GM12872 (cell line): ENCODE results near the gene OR5T3.

Experiments used
- CTCF ChIP-seq: IDR thresholded peaks from 3 replicates; pipeline ENCODE4 v1.5.1; 2011; ENCODE audit warnings: low read depth, mild to moderate bottlenecking, low read length, moderate library complexity; ENCODE audit not compliant: insufficient read depth

Gene OR5T3

DNA sequence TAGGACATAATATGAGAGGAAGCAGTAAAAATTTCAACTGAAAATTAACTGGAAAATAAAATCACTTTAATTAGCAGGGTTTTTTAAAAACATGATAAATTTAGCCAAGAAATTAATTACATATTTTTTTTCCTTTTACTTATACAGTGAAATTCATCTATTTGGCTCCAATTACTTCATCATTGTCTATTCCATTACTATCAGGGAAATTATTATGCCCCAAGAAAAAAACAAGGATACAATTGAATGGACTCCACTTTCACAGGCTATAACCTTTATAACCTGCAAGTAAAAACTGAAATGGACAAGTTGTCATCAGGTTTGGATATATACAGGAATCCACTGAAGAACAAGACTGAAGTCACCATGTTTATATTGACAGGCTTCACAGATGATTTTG, at the start of gene OR5T3:
Gene OR5T3 (plus strand): TSS at position 301 of the 400 bp plus-strand sequence. CDS start 0 bp downstream, at position 301.
- no peak for TF ChIP-seq CTCF

DNA sequence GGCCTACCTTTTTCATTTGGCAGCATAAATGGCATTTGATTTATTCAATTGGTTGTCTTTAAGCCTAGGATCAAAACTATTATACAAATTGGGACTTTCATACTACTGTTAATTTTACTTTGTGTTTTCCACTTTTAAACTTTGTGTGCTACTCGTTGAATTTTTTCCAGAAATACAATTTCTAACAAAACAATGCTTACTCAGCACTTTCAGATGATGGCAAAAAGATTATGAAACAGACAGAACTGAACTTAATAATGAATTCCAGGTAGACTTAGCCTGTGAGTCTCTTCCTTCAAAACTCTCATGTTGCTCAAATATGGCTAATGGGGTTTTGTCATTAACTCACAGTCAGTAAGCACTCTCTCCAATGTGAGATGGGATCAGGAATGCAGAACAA, 44.3 kb upstream of the OR5T3 start:
- no peak for TF ChIP-seq CTCF

GRCh38 chr11:56214537-56214936, 37.5 kb upstream of the OR5T3 start:
- TF ChIP-seq CTCF: no peak

GRCh38 chr11:56234155-56234554, 17.9 kb upstream of the OR5T3 start, which contains the start of gene OR5T2:
TSS of gene OR5T2 (minus strand) at chr11:56234255. CDS start at chr11:56233062, 1,193 bp downstream.
- TF ChIP-seq CTCF: no peak

- TF ChIP-seq CTCF: no peak
Observed at GRCh38 chr11:56271092-56271491, 19.0 kb downstream of the OR5T3 start.

DNA sequence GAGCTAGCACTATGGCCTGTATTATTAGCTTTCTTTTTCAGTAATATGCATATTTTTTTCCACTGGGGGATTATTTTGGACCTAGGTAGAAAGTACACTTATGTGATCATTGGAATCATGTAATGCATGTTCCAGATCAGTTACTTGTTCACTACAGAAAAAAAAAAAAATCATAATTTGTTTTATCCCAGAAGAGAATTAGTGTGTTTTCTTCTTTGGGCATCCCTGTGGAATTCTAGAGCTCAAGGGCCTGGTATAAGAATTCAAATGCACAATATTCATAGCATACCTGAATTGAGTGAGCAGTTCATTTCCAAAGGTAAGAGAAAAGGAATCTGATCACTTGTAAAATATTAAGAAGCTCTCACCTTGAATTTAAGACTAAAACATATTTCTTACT, 21.8 kb downstream of the OR5T3 start, which contains the start of gene OR5T1:
Gene OR5T1 (plus strand): TSS at position 301 of the 400 bp plus-strand sequence. CDS start 1,485 bp downstream, outside the sequence.
- no peak for TF ChIP-seq CTCF

DNA sequence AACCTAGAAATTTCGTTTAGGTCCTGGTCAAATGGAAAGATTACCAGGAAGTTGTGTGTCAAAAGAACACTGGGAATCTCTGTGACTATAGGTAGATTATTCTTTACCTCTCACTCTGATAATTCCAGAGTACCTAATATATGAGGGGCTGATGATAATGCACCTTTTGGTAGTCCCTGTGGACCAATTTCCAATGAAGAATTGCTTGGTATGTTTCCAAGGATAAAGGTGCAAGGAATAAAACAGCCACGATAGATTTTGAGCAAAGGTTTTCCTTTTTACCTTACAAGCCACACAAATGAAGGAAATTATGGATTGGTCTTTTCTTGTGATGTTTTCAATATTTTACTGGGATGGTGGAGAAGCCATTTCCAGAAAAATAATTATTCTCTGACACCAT, 40.1 kb downstream of the OR5T3 start, which contains the start of gene OR8H1:
Gene OR8H1 (minus strand): TSS at position 101 of the 400 bp plus-strand sequence. CDS start 1,192 bp downstream, outside the sequence.
- TF ChIP-seq CTCF: no peak
